ENCODE measurements around the gene ILKAP. TPM values are rescaled to one million over a fixed set of nuclear protein-coding genes. Genes with fewer than 3 reads are reported as not detected.

ILKAP gene
- total RNA-seq, 1 experiment from 2014 or later, result 41.5 TPM

DNA sequence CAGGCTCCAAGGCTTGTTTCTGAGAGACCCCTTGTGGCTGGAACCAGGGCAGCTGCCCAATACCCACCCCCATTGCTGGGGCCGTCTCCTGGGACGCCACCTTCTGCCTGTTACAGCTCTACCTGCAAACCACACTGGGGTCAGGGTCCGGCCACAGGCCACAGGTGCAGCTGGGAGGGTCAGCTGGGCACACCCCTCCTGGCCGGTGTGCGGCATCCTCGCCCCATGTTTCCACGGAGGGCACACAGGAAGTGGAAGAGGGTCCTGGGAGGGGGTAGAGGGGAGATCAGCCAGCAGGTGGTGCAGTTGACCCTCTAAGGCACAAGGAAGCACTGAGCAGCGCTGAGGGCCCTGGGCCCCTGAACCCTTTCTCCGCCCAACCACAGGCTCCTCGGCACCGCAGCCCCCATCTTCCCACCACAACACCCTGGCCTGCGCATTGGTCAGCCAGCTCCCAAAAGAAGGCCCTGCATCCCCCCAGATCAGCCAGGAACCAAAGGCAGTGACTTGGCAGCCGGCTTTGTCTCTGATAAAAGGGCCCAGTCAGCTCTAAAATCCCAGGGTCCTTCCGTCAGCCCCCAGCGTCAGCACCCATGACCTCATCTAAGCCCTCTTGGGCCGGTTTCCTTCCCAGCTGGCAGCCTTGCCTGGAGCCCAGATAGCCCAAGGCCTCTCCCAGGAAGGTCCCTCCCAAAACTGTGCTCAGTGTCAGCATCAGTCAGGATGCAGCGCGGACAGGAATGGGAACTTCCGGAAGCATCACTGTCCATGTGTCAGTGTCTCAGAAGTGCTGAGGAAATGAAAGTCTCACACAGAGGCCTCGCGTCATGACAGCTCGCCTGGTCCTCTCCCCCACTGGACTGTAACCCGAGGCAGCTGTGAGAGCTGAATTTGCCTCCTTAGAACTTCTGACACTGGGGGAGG lies 43.0 kb downstream of the ILKAP start:
- Histone ChIP-seq H2BK12ac (ENCODE audit: insufficient read length, low read depth, low read length) (no peak overlapping the region), H3K23me2 (ENCODE audit: insufficient read length, low read depth, low read length, poor library complexity, severe bottlenecking) (peaks cover 10% of the 10 kb centered on the region), H2AFZ (ENCODE audit: low read length) (no peak overlapping the region), H4K20me1 (ENCODE audit: control insufficient read depth, insufficient read depth, insufficient read length) (no peaks in the 10 kb centered on the region), H3K79me1 (ENCODE audit: insufficient read depth, low read depth, low read length, poor library complexity, severe bottlenecking) (no peaks in the 10 kb centered on the region), H3K18ac (ENCODE audit: insufficient read length, low read depth, low read length) (no peak overlapping the region), H4K91ac (ENCODE audit: insufficient read length, low read depth, low read length) (no peak overlapping the region), H4K5ac (ENCODE audit: insufficient read length, low read depth, low read length) (no peak overlapping the region), H2BK120ac (ENCODE audit: low read depth, low read length, poor library complexity, severe bottlenecking) (no peak overlapping the region), H2BK5ac (ENCODE audit: insufficient read length, low read length) (no peak overlapping the region), H3K23ac (ENCODE audit: insufficient read length, low read depth, low read length) (no peak overlapping the region), H2BK20ac (ENCODE audit: low read depth, low read length, poor library complexity, severe bottlenecking) (no peak overlapping the region), H3T11ph (ENCODE audit: low read length) (no peak overlapping the region), H3K4me2 (ENCODE audit: insufficient read depth, insufficient read length, low read length) (no peak overlapping the region), H3K56ac (ENCODE audit: insufficient read length, low read depth, low read length) (no peak overlapping the region), H3K4ac (ENCODE audit: low read depth, low read length) (no peak overlapping the region), H3K9ac (ENCODE audit: extremely low read depth, insufficient read length, low read length) (no peak overlapping the region), H3K27me3 (ENCODE audit: insufficient read depth, low read length) (peaks cover 15% of the 10 kb centered on the region; the same call in 1 of the 2 replicates), H4K8ac (replicated peaks; ENCODE audit: insufficient read length, low read depth, low read length) (no peak overlapping the region), H2BK15ac (ENCODE audit: low read depth, low read length) (no peak overlapping the region), H3K79me2 (ENCODE audit: insufficient read depth, low read length) (no peaks in the 10 kb centered on the region), H3K4me1 (ENCODE audit: insufficient read depth, low read length) (no peaks in the 10 kb centered on the region), H3K14ac (ENCODE audit: insufficient read depth, low read length) (no peak overlapping the region), H2AK5ac (ENCODE audit: insufficient read length, low read length) (no peak overlapping the region), H3K9me3 (ENCODE audit: control insufficient read depth, low read depth, low read length) (no peaks in the 10 kb centered on the region), H3K27ac (ENCODE audit: insufficient read length, low read depth, low read length) (no peak overlapping the region)
- no peak overlapping the region; a peak in 1 of 7 replicates for H3K27ac Mint-ChIP-seq
- TF ChIP-seq, protein P1, sequence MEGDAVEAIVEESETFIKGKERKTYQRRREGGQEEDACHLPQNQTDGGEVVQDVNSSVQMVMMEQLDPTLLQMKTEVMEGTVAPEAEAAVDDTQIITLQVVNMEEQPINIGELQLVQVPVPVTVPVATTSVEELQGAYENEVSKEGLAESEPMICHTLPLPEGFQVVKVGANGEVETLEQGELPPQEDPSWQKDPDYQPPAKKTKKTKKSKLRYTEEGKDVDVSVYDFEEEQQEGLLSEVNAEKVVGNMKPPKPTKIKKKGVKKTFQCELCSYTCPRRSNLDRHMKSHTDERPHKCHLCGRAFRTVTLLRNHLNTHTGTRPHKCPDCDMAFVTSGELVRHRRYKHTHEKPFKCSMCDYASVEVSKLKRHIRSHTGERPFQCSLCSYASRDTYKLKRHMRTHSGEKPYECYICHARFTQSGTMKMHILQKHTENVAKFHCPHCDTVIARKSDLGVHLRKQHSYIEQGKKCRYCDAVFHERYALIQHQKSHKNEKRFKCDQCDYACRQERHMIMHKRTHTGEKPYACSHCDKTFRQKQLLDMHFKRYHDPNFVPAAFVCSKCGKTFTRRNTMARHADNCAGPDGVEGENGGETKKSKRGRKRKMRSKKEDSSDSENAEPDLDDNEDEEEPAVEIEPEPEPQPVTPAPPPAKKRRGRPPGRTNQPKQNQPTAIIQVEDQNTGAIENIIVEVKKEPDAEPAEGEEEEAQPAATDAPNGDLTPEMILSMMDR (conservative IDR thresholded peaks at IDR 0.05), result peak; percentile 59; the same call in 2 of the 3 replicates
- no CpG with 5 or more reads among the region's 23 CpGs for WGBS (ENCODE audit: extremely low coverage, insufficient read length, low lambda C conversion rate)
- peak; percentile 77 for DNase-seq
- peak overlapping the region in 1 of 2 experiments; percentile 79; a peak in 2 of 5 replicates for H3K4me3 Mint-ChIP-seq
- H3K36me3 Mint-ChIP-seq (ENCODE audit: insufficient read depth in 1 of 3, low read depth in 3 of 3), result no peaks in the 10 kb centered on the region; a peak in 1 of 7 replicates
- H3K4me1 Mint-ChIP-seq, result peaks cover 13 to 18% of the 10 kb centered on the region in 2 experiments
- peaks cover 0 to 4% of the 10 kb centered on the region in 2 experiments; a peak in 1 of 5 replicates for H3K9me3 Mint-ChIP-seq
- peaks cover 60% of the 10 kb centered on the region for H3K27me3 Mint-ChIP-seq (ENCODE audit: low read depth)

Measured in H9 (cell line).